Neural cell (in vitro differentiated cells): Measurements from ENCODE around the gene TTC23. TPM values are rescaled to one million over a fixed set of nuclear protein-coding genes. Genes with fewer than 3 reads are reported as not detected.

ENCODE experiments used
- H2AFZ ChIP-seq: fragments of 200-600, 300-800 bp; sonication (generic), shearing (Covaris generic); 2 replicates; pipeline ENCODE4 v1.6.0; 2014; ENCODE audit warnings: low read depth, mild to moderate bottlenecking, antibody characterized with exemption, low read length, moderate library complexity
- H3F3A ChIP-seq: fragments of 200-600 bp; shearing (Covaris generic); 2 replicates; pipeline ENCODE4 v1.6.1; 2016; ENCODE audit warnings: mild to moderate bottlenecking, moderate library complexity, mixed read lengths, antibody characterized with exemption, low read length; ENCODE audit not compliant: insufficient read depth, poor library complexity, severe bottlenecking
- H3K27ac ChIP-seq: fragments of 200-600, 300-800 bp; sonication (generic), shearing (Covaris generic); 2 replicates; pipeline ENCODE4 v1.5.1; 2014; ENCODE audit warnings: mild to moderate bottlenecking, low read length, moderate library complexity
- H3K27me3 ChIP-seq: fragments of 300-800, 200-600 bp; sonication (generic), shearing (Covaris generic); 2 replicates; pipeline ENCODE4 v1.6.0; 2014; ENCODE audit warnings: mild to moderate bottlenecking, low read depth, low read length, moderate library complexity; ENCODE audit not compliant: insufficient read depth
- H3K36me3 ChIP-seq: fragments of 300-800, 200-600 bp; sonication (generic), shearing (Covaris generic); 2 replicates; pipeline ENCODE4 v1.5.1; 2014; ENCODE audit warnings: mild to moderate bottlenecking, antibody characterized with exemption, low read length, moderate library complexity; ENCODE audit not compliant: insufficient read depth
- H3K4me2 ChIP-seq: fragments of 300-800, 200-600 bp; sonication (generic), shearing (Covaris generic); 2 replicates; pipeline ENCODE4 v1.6.0; 2014; ENCODE audit warnings: mild to moderate bottlenecking, low read length
- H3K4me3 ChIP-seq: fragments of 300-800, 200-600 bp; sonication (generic), shearing (Covaris generic); 2 replicates; pipeline ENCODE4 v1.5.1; 2014; ENCODE audit warnings: mild to moderate bottlenecking, low read length, moderate library complexity
- H3K79me2 ChIP-seq: fragments of 200-600 bp; shearing (Covaris generic); replicated peaks from 2 replicates; pipeline ENCODE4 v1.6.0; 2014; ENCODE audit warnings: mild to moderate bottlenecking, low read length, moderate library complexity; ENCODE audit not compliant: insufficient read depth
- H3K9ac ChIP-seq: fragments of 300-800, 200-600 bp; sonication (generic), shearing (Covaris generic); 2 replicates; pipeline ENCODE4 v1.6.1; 2016; ENCODE audit warnings: mild to moderate bottlenecking, low read length, mixed read lengths
- H3K9me2 ChIP-seq: fragments of 200-600 bp; shearing (Covaris generic); 2 replicates; pipeline ENCODE4 v1.6.1; 2016; ENCODE audit warnings: mild to moderate bottlenecking, low read length, mixed read lengths; ENCODE audit not compliant: insufficient read depth
- H3K9me3 ChIP-seq: fragments of 200-600, 300-800 bp; sonication (generic), shearing (Covaris generic); 2 replicates; pipeline ENCODE4 v1.6.1; 2016; ENCODE audit warnings: mild to moderate bottlenecking, mixed run types, low read length, moderate library complexity, mixed read lengths
- H4K20me1 ChIP-seq: fragments of 200-600 bp; shearing (Covaris generic); 2 replicates; pipeline ENCODE4 v1.6.1; 2016; ENCODE audit warnings: mild to moderate bottlenecking, mixed run types; ENCODE audit not compliant: insufficient read depth
- CTCF ChIP-seq: fragments of 450-650 bp; IDR thresholded peaks from 2 replicates; pipeline ENCODE4 v1.5.1; 2014; ENCODE audit warnings: antibody characterized with exemption, mild to moderate bottlenecking, moderate library complexity; ENCODE audit not compliant: poor library complexity, severe bottlenecking
- EP300 ChIP-seq: fragments of 450-650 bp; conservative IDR thresholded peaks from 2 replicates; pipeline ENCODE4 v1.6.1; 2014; ENCODE audit warnings: antibody characterized with exemption, mild to moderate bottlenecking, moderate library complexity; ENCODE audit not compliant: poor library complexity, severe bottlenecking
- EZH2 ChIP-seq: fragments of 200-600, 300-800 bp; shearing (Covaris generic), sonication (generic); IDR thresholded peaks from 2 replicates; pipeline ENCODE4 v1.6.1; 2014; ENCODE audit warnings: antibody characterized with exemption, low read length, borderline replicate concordance, mild to moderate bottlenecking; ENCODE audit not compliant: insufficient read depth, poor library complexity, severe bottlenecking
- MXI1 ChIP-seq: fragments of 450-650 bp; conservative IDR thresholded peaks from 2 replicates; pipeline ENCODE4 v1.6.1; 2014; ENCODE audit warnings: antibody characterized with exemption, mild to moderate bottlenecking; ENCODE audit not compliant: poor library complexity, severe bottlenecking
- POLR2AphosphoS5 ChIP-seq: IDR thresholded peaks from 2 replicates; pipeline ENCODE4 v1.6.1; 2012
- RAD21 ChIP-seq: fragments of 450-650 bp; conservative IDR thresholded peaks from 2 replicates; pipeline ENCODE4 v1.6.1; 2014; ENCODE audit warnings: antibody characterized with exemption, mild to moderate bottlenecking, moderate library complexity
- SMC3 ChIP-seq: fragments of 450-650 bp; conservative IDR thresholded peaks from 2 replicates; pipeline ENCODE4 v1.6.1; 2014; ENCODE audit warnings: antibody characterized with exemption, mild to moderate bottlenecking, moderate library complexity; ENCODE audit not compliant: poor library complexity
- TAF1 ChIP-seq: IDR thresholded peaks from 2 replicates; pipeline ENCODE4 v1.6.1; 2012; ENCODE audit warnings: low read depth
- polyA plus RNA-seq: library from polyadenylated mRNA; depleted of rRNA; stranded (reverse); fragments of >200 nt; gene quantifications from 2 replicates; pipeline ENCODE4 v1.2.3, GENCODE V29; 2014
- TF ChIP-seq, protein P1 (sequence below): IDR thresholded peaks from 2 replicates; pipeline ENCODE4 v1.6.1; 2012; ENCODE audit warnings: borderline replicate concordance

TTC23 gene
- polyA plus RNA-seq, 1 donor from 2014 or later: 6.2 TPM

DNA sequence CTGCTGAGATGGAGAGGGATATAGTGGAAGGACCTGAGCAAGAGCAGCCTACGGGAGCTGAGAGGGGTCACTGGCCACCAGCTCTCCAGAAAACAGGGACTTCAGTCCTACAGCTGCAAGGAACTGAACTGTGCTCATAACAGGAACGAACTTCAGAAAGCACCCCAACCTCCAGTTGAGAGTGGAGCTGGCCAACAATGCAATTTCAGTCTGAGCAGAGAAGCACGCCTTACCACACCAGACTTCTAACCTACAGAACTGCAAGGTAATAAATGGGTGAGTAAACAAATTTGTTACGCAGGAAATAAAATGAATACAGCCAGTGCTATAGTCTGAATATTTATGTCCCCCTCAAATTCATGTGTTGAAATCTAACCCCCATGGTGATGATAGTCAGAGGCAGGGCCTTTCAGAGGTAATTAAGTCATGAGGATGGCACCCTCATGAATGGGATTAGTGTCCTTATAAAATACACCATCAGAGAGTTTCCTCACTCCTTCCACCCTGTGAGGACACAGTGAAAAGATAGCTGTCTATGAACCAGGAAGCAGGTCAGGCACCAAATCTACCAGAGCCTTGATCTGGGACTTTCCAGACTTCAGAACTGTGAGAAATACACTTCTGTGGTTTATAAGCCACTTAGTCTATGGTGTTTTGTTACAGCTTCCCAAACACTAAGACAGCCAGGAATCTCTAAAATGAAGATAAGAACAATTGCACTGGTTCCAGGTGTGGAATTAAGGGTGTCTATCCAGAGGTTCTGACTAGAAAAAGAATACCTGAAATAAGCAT, 85.9 kb downstream of the TTC23 start:
- no peak overlapping the region for H3K4me2 ChIP-seq
- H3K9ac ChIP-seq: no peak overlapping the region
- no peaks in the 10 kb centered on the region for H3K36me3 ChIP-seq
- H4K20me1 ChIP-seq: no peaks in the 10 kb centered on the region
- TF ChIP-seq, protein P1, sequence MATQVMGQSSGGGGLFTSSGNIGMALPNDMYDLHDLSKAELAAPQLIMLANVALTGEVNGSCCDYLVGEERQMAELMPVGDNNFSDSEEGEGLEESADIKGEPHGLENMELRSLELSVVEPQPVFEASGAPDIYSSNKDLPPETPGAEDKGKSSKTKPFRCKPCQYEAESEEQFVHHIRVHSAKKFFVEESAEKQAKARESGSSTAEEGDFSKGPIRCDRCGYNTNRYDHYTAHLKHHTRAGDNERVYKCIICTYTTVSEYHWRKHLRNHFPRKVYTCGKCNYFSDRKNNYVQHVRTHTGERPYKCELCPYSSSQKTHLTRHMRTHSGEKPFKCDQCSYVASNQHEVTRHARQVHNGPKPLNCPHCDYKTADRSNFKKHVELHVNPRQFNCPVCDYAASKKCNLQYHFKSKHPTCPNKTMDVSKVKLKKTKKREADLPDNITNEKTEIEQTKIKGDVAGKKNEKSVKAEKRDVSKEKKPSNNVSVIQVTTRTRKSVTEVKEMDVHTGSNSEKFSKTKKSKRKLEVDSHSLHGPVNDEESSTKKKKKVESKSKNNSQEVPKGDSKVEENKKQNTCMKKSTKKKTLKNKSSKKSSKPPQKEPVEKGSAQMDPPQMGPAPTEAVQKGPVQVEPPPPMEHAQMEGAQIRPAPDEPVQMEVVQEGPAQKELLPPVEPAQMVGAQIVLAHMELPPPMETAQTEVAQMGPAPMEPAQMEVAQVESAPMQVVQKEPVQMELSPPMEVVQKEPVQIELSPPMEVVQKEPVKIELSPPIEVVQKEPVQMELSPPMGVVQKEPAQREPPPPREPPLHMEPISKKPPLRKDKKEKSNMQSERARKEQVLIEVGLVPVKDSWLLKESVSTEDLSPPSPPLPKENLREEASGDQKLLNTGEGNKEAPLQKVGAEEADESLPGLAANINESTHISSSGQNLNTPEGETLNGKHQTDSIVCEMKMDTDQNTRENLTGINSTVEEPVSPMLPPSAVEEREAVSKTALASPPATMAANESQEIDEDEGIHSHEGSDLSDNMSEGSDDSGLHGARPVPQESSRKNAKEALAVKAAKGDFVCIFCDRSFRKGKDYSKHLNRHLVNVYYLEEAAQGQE: no peak
- TF ChIP-seq CTCF (no peak), EP300 (no peak), RAD21 (no peak), SMC3 (no peak), TAF1 (no peak), EZH2 (no peak), MXI1 (no peak), POLR2AphosphoS5 (no peak)
- H3K27me3 ChIP-seq: no peaks in the 10 kb centered on the region
- H3K9me2 ChIP-seq: no peaks in the 10 kb centered on the region
- no peaks in the 10 kb centered on the region for H3K79me2 ChIP-seq
- no peak overlapping the region for H3K27ac ChIP-seq
- no peak overlapping the region for H2AFZ ChIP-seq
- no peak overlapping the region for H3K4me3 ChIP-seq
- no peaks in the 10 kb centered on the region for H3K9me3 ChIP-seq
- no peaks in the 10 kb centered on the region for H3F3A ChIP-seq

DNA sequence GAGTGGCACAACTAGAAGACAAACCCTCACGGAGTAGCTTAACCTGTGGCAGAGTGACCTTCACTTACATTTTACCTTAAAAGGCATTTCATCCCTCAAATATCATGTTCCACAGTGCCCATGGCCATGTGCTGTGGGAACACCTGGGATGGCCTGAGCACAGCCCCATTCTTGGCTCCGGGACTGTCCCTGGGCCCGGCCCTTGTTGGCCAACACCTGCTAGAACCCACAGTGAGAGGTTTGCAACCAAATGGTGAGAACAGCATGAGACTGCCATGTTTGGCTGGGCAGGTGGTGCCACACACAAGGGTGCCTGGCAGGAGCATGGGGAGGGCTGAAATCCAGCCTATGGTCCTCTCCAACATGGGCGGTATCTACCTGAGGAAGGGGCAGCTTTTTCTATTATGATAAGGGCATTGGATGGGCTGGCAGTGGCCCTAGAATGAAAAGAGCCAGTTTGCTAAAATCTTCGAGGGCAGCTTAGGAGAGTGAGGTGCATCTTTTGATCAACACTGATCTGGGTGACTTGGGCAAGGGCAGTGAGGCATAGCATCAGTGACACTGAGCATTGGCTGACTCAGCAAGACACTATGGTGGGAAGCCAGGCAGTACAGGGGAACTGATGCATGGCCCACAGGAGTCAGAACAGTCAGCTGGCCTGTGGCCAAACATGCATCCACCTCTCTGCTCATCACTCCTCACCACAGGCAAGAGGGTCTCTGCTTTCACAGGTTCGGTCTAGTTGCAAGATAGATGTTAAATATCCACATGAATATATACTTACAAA, 90.6 kb downstream of the TTC23 start:
- Histone ChIP-seq H3F3A (no peaks in the 10 kb centered on the region), H3K27ac (no peak overlapping the region), H3K9me2 (no peaks in the 10 kb centered on the region), H3K79me2 (no peaks in the 10 kb centered on the region), H3K4me2 (no peak overlapping the region), H3K36me3 (no peaks in the 10 kb centered on the region), H3K4me3 (no peak overlapping the region), H3K9ac (no peak overlapping the region), H3K9me3 (no peaks in the 10 kb centered on the region), H4K20me1 (no peaks in the 10 kb centered on the region), H3K27me3 (no peaks in the 10 kb centered on the region), H2AFZ (no peak overlapping the region)
- TF ChIP-seq, protein P1: no peak
- TF ChIP-seq CTCF (no peak), TAF1 (no peak), POLR2AphosphoS5 (no peak), RAD21 (no peak), SMC3 (no peak), EP300 (no peak), EZH2 (no peak), MXI1 (no peak)
